Activated CD8-positive, alpha-beta memory T cell treated with anti-CD3 and anti-CD28 coated beads, Interleukin-2, amount 50 U/mL, for 48 hours (primary cell): ENCODE results near the gene TSHR.
"Not testable (repeated sequence)": the region's sequence is repeated elsewhere in the genome, so short reads cannot be mapped to it uniquely, and the experiment has no call there.

Source experiments
- DNase-seq: peaks from one replicate; pipeline ENCODE4 v3.0.0-alpha.2; 2020

Gene TSHR

DNA sequence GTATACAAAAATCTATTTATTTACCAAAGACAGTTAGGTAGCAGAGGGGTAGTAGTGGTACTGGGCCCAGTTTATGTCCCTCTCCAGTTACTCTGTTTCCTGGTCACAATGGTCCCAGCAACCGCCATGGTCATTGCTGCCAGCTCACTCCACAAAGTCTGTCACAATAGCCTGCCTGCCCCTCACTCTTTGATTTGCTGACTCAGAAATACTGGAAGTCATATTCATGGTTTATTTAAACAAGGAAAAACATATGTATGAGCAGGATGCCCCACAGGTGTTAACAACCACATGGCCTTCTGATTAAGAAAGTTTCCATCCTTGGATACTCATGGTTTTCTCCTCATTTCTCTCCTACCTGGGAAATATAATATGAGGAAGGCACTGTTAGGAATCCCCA lies 49.2 kb downstream of the TSHR start:
- no peak for DNase-seq

DNA sequence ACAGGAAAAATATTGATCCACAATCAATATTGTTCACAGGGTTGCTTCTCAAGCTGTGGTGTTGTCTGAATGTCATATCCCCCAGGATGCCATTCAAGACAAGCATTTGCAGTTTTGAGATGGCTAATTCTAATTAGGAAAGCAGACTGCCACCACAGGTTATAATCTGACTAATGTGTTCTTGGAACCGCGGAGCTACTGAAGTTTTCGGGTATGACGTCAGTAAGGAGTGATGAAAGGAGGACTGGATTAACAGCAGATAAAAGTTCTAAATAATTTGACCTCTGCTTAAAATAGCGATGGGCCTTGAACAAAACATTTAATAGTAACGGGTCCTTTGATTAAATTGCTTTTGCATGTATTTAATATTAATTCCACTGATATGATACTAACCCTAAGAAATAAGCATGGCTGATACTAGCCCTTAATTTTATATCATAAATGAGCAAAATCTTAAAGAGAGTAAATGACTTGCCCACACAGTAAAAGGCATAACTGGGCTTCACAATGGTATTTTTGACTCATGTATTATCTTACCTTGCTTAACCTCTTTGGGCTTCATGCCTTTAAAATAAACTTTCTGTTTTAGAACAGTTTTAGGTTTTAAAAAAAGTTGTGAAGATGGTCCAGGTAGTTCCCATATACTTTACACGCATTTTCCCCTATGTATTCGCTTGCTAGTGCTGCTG lies 50.3 kb downstream of the TSHR start:
- no peak for DNase-seq

DNA sequence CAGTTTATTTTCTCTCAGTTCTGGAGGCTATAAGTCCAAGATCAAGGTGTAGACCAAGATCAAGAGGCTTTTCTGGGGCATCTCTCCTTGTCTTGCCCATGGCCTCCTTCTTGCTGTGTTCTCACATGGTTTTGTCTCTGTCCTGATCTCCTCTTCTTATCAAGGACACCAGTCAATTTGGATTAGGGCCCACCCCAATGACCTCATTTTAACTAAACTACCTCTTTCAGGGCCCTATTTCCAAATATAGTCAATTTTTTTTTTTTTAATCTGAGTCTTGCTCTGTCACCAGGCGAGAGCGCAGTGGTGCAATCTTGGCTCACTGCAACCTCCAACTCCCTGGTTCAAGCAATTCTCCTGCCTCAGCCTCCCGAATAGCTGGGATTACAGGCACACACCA lies 50.8 kb downstream of the TSHR start:
- DNase-seq: no peak

DNA sequence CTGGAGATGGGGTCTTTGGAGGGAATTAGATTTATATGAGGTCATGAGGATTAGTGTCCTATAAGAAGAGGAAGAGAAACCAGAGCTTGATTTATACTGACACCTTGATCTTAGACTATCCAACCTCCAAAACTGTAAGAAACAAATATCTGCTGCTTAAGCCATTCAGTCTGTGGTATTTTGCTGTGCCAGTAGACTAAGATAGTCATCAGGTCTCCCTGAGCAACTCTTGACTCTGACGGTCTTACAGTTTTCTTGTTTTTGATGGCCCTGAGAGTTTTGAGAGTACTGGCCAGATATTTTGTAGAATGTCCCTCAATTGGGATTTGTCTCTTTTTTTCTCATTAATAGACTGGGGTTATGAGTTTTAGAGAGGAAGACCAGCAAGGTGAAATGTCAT lies 51.7 kb downstream of the TSHR start:
- DNase-seq: no peak

DNA sequence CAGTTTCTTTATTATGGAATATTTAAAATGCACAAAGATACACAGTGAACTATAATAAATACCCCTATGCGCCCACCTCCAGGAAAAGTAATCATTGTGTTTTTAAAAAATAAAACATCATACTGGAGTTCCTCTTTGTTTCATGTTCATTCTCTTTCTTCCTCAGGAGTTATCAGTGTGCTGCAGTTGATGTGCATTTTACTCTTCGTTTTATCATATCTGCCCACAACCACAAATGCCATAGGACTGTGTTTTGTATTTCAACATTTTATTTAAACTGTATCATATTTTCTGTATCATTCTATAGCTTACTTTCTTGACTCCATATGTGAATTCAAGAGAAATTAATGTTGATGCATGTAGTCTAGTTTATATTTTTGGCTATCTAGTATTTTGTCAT lies 53.9 kb downstream of the TSHR start:
- DNase-seq: no peak

DNA sequence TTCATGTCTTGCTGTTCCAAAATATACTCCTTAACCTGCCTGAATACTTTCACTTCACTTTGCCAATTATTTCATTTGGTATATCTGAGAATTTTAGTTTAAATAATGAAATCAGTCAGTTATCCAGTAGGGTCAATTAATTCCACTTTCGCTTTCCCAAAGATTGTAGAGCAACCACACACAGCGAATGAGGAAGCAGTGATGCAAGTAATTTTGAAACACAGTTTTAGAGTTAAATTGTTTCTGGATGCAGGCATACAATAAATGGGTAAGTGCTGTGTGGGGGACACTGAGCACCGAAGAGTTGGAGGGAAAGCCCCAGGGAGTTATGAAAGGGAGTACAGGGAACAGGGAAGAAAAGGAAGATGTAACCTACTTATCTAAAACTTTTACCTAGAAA lies 62.8 kb downstream of the TSHR start:
- DNase-seq: no peak

DNA sequence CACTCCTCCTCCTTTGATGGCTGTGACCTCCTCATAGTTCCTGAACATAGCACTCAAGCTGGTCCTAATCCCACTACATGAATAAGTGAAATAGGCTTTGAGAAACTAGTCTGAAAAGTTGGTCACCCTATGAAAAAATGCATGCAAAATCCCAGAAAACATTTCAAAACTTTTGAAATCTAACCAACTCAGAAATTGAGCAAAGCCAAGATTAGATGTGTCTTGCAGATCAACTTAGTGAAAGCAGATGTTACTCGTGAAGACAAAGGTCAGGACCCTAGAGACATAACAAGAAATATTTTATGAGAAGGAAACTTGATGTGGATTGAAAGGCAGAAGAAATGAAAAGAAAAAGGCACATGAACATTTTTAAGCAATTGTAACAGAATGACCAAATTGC lies 63.3 kb downstream of the TSHR start:
- DNase-seq: no peak

DNA sequence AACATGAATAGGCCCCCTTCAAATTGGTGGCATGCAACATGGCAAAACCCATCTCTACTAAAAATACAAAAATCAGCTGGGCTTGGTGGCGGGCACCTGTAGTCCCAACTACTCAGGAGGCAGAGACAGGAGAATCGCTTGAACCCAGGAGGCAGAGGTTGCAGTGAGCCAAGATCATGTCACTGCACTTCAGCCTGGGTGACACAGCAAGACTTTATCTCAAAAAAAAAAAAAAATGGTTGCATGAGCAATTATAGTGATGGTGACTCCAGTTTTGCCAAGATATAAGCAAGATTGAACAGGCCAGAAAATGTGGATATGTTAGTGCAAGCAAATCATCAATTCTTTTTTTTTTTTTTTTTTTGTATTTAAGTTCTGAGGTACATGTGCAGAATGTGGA lies 63.7 kb downstream of the TSHR start:
- DNase-seq: not testable (repeated sequence)

DNA sequence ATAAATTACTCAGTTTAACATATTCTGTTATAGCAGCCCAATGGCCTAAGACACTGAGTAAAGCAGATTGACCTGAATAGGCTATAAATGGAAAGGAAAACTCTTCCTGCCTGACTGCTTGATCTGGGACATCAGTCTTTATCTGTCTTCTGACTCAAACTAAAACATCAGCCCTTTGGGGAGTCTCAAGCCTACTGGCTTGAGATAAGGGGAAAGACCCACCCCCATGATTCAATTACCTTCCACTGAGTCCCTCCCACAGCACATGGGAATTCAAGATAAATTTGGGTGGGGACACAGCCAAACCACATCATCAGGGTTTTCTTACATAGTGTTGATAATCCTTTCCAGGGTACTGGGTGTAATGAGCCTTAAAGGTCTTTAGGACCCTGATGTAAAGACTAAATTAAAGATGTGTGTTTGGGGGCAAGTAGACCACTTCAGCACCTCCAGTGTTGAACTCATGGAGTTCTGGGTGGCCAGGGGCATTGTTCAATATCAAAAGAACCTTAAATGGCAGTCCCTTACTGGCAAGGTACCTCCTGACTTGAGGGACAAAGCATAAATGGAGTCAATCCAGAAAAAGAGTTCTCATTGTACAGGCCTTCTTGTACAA lies 67.8 kb downstream of the TSHR start:
- no peak for DNase-seq

DNA sequence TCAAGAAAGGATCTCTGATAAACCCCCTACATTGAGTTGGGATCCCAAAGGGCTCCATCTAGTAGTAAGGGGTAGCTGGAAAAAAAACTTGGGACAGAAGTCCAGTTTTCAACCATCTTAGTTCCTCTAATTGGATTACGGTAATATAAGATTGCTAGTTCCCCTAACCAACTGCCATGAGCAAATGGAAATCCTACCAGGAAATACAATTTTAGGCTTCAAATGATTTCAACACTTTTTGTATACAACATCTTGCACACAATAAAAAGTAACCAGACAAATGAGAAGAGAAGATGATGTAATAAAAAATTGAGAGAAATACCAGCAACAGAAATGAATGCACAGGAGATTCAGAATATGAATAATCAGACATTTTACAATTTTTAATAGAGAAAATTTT lies 73.0 kb downstream of the TSHR start:
- DNase-seq: no peak

DNA sequence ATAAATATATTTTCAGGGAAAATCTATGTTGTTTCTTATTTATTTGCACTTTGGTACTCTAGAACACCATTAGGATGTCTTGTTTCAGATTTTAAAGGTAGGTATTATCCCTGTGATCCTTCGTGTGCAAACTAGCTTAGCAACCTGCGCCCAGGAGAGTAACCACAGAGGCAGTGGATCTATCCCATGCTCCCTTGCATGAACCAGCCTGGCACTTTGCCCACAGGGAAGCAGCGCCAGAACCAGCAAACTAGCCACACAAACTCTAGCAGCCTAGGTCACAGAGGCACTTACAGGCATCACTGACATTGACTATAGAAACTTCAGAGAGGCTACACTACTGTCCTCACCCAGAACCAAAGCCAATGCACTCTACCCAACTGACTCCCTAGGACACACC lies 76.1 kb downstream of the TSHR start:
- DNase-seq: no peak

DNA sequence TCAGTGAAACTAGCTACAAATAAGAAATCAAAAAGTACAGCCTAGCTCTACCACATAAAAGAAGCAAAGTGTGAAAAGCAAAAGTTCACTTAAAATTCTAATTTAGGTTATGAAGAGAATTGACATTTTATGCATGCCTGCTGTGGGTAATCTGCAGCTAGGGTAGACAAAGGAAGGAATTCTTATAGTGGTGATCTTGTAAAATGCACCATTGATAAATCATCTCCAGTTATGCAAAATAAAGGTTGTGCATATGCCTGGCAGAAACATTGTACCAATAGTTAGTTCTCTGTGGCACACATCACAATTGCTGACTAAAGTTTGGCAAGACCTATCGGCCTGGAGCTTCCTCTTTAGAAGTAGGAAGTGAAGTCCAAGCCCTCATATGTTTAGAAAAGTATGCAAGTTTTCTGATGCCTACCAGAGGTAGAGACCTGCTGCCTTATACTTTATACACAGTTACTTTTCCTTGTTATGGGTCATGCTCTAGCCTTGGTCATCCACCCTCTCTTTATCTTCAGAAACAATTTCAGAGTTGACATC lies 78.3 kb downstream of the TSHR start:
- no peak for DNase-seq

DNA sequence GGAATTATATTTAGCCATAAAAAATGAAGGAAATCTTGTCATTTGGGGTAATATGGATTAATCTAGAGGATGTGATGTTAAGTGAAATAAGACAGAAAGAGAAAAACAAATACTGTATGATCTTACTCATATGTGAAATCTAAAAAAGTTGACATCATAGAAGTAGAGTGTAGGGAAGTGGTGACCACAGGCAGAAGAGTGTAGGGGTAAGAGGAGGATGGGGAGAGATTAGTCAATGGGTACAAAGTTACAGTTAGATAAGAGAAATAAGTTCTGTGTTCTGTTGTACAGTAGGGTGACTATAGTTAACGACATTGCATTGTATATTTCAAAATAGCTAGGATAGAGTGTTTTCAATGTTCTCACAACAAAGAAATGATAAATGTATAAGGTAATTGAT lies 87.0 kb downstream of the TSHR start:
- DNase-seq: no peak

DNA sequence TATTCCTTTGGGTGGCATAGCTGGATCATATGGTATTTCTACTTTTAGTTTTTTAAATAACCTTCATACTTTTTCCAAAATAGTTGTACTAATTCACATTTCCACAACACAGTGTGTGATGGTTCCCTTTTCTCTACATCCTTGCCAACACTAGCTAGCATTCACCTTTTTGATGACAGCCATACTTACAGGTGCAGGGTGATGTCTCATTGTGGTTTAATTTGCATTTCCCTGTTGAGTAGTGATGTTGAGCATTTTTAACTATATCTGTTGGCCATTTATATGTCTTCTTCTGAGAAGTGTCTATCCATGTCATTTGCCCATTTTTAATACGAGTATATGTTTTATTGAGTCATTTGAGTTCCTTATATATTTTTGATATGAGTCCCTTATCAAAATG lies 96.1 kb downstream of the TSHR start:
- no peak for DNase-seq

DNA sequence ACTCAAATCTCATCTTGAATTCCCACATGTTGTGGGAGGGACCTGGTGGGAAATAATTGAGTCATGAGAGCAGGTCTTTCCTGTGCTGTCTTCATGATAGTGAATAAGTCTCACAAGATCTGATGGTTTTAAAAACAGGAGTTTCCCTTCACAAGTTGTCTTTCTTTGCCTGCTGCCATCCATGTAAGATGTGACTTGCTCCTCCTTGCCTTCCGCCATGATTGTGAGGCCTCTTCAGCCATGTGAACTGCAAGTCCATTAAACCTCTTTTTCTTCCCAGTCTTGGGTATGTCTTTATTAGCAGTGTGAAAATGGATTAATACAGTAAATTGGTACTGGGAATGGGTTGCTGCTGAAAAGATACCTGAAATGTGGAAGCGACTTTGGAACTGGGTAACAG lies 98.6 kb downstream of the TSHR start:
- DNase-seq: not testable (repeated sequence)

DNA sequence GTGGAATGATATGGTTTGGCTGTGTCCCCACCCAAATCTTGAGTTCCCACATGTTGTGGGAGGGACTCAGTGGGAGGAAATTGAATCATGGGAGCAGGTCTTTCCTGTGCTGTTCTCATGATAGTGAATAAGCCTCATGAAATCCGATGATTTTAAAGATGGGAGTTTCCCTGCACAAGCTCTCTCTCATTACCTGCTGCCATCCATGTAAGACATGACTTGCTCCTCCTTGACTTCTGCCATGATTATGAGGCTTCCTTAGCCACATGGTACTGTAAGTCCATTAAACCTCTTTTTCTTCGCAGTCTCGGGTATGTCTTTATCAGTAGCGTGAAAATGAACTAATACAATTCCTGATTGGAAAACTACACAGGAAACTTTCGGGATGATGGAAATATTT lies 100.5 kb downstream of the TSHR start:
- DNase-seq: no peak

DNA sequence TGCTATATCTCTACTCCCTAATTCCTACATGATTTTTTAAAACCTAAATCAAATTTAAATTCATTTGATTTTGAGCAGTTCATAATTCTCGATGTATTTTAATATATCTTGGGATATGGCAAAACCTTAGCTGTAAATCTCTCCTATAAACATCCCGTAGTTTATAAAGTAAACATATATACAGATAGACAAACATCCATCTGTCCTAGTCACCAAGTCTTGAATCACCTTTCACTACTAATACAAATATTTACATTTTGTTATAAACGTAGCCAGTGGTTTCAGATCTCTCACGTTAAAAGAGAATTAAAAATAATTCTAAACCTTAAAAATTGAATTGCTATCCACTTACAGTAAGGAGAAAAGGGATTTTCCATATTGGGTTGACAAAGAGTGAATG lies 107.0 kb downstream of the TSHR start:
- no peak for DNase-seq

DNA sequence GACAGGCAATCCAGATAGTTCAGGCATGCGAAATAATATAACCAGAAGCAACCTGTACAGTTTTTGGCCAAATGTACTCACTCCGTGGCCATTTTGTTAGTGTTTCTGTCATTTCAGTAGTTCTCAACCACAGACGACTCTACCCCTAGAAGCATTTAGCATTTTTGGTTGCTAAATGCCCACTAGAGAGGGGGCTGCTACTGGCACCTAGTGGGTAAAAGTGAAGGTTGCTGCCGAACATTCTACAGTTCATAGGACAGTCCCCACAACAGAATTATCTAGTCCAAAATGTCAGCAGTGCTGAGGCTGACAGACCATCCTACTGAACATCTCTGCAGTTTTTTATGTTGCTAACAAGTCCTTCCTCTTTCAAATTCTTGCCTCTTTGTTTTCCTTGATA lies 107.4 kb downstream of the TSHR start:
- no peak for DNase-seq

DNA sequence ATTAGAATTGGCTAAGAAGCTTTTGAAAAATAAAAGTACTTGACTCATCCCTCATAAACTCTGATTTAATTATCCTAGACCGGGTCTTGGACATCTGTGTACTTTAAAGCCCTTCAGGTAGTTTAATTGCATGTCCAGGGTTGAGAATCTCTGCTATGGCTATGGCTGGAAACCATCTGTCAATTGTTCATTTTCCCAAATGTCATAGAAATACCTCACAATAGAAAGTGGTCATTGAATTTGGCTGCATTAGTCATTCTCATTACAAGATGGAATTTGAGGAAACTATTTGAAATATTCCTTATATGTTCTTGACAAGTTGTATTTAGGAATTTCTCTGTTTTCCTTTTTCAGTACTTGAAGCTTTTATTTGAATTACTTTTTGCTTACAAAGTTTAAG lies 111.3 kb downstream of the TSHR start:
- no peak for DNase-seq

DNA sequence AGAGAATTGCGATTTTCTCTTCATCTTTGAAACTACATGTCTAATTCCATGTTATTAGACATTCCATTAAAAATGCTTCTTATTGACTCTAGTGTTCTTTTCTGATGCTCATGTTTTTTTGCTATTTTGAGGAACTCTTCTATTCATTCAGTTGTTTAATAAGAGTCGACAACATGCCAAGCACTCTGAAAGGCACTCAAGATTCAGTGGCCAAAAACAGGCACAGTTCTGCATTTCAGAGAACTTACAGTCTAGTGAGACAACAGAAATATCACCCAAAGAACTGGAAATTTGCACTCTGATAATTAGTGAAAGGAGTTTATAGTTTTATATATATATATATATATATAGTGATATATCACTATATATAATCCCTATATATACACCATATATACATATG lies 111.7 kb downstream of the TSHR start:
- no peak for DNase-seq

DNA sequence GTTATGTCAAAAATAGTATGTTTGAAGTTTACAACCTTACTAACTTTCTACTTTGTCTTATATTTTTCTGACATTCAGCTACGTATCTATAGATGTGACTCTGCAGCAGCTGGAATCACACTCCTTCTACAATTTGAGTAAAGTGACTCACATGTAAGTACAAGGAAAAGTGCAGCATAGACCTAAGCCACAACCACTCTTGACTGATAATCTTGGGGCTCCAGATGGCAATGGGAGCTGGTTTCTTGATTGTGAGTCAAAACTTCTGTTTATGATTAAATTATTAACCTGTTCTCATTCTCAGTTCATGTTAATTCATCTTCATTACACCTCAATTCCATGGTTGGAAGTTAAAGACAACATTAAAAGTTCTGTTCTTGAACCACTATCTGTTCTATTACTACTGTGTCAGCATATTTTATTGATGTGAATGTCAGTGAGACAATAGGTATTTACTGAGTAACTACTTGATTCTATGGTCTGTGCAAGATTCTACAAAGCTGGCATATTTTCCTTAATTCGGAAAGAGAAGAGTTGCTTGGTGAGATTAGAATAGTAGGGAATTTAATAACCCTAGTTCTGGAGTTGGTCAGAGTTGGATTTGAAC lies 112.9 kb downstream of the TSHR start:
- no peak for DNase-seq

DNA sequence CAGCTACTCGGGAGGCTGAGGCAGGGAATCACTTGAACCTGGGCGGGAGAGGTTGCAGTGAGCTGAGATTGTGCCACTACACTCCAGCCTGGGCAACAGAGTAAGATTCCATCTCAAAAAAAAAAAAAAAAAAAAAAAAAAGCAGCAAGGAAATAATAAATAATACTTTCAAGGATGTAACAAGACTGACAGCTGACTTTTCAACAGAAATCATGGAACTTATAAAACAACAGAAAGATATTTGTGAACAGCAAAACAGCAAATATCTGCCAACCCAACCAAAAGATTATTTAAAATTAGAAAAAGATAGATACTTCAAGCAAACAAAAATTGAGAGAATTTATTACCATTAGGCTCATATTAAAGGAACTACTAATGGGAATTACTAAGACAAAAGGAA lies 115.1 kb downstream of the TSHR start:
- no peak for DNase-seq

DNA sequence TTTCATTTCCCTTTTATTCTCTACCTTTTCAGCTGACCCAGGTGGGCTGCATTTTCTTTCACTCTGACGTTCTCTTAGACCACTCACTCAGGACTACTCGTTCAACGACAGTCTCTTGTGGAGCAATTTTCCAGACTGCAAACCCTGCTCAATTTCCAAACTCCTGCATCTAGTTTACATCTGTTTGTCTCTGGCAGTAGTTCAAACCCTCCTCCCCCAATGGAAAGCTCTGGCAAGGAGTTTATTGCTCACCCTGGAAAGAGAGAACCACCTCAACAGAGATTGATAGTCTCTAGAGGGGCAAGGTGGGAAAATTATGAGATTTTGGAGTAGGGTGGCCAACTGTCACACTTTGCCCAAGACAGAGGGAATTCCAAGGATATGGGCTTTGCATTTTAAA lies 130.2 kb downstream of the TSHR start:
- no peak for DNase-seq

DNA sequence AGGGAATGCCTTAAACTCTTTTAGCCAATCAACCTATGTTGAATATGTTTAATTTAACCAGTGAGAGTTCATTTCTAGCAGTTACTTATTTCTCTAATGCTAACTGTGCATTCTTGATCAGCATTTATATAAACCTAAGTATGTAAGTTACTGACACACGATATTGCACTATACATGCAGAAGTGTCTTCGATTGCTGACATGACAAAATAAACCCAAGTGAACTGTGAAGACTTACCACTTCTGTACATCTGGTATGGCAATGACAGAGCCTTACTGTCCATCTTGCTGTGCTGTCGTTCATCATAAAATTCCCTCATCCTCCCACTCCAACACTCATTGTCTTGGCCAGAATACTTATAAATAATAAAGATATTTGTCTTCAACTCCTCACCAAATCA lies 131.8 kb downstream of the TSHR start:
- no peak for DNase-seq

DNA sequence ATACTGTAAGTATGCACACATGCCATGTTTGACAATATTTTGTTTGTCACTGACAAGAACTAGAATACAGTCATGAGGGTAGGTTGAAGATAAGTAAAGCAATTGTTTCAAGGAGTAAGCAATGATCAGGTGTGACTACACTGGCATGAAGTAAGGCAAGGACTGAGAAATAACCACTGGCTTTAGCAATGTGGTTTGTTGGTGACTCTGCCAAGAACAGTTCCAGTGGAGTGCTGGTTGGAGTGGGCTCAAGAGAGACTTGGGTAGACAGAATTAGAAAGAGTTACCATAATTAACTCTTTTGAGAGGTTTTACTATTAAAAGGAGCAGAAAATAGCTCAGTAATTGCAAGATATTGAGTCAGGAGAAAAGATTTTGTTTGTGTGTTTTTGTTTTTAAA lies 135.7 kb downstream of the TSHR start:
- DNase-seq: no peak
